Suprapubic skin (tissue), 4 donors: ENCODE data around the gene ANTXR1. TPM values are rescaled to one million over a fixed set of nuclear protein-coding genes. Genes with fewer than 3 reads are reported as not detected.
A peak's percentile ranks its signal among the peaks of the same experiment; 100 is the strongest.

Experiments used
- DNase-seq, 2 donors: peaks; one replicate each; pipeline ENCODE4 v3.0.0-alpha.2; 2019; ENCODE audit warnings: low spot score in 2 of 2
- H3K27ac ChIP-seq: fragments of 200-600 bp; sonication (generic); one replicate; pipeline ENCODE4 v1.5.1; 2019
- H3K27me3 ChIP-seq: fragments of 200-600 bp; sonication (generic); one replicate; pipeline ENCODE4 v1.5.1; 2019
- H3K36me3 ChIP-seq: fragments of 200-600 bp; sonication (generic); one replicate; pipeline ENCODE4 v1.5.1; 2019
- H3K4me1 ChIP-seq: fragments of 200-600 bp; sonication (generic); one replicate; pipeline ENCODE4 v1.5.1; 2019
- H3K4me3 ChIP-seq: fragments of 200-600 bp; sonication (generic); one replicate; pipeline ENCODE4 v1.5.1; 2019; ENCODE audit warnings: mild to moderate bottlenecking
- H3K9me3 ChIP-seq: fragments of 200-600 bp; sonication (generic); one replicate; pipeline ENCODE4 v1.5.1; 2019
- CTCF ChIP-seq, 2 donors: fragments of 200-600 bp in 1 of 2; fragments of 450-650 bp in 1 of 2; sonication (generic) in 1 of 2; IDR thresholded peaks; one replicate each; pipeline ENCODE4 v1.5.1; 2016 to 2019; ENCODE audit warnings: antibody characterized with exemption in 2 of 2, mild to moderate bottlenecking in 1 of 2, moderate library complexity in 1 of 2
- EP300 ChIP-seq: sonication (generic); formaldehyde crosslinking; IDR thresholded peaks from one replicate; pipeline ENCODE4 v1.6.1; 2017; ENCODE audit warnings: antibody characterized with exemption
- POLR2A ChIP-seq, 2 donors: fragments of 450-650 bp; IDR thresholded peaks; one replicate each; pipeline ENCODE4 v1.6.1; 2017; ENCODE audit warnings: antibody characterized with exemption in 2 of 2, mild to moderate bottlenecking in 2 of 2, moderate library complexity in 2 of 2
- POLR2AphosphoS5 ChIP-seq, 3 donors: sonication (generic); formaldehyde crosslinking; IDR thresholded peaks; one replicate each; pipeline ENCODE4 v1.6.1; 2017; ENCODE audit warnings: antibody characterized with exemption in 3 of 3
- WGBS: methylation state at CpG from one replicate; pipeline ENCODE4 v1.1.5; 2018; 5-methylcytosine and 5-hydroxymethylcytosine counted together
- total RNA-seq, 4 donors: library from RNA; depleted of rRNA; stranded (reverse); fragments of >200 nt; gene quantifications; one replicate each; pipeline ENCODE4 v1.1.0, GENCODE V29; 2016

ANTXR1 gene
- total RNA-seq, 4 donors from 2014 or later: 35.5 to 111 (median 66.6) TPM

- TF ChIP-seq POLR2AphosphoS5 (IDR thresholded peaks at IDR 0.05): no peak
- TF ChIP-seq CTCF (IDR thresholded peaks at IDR 0.05): no peak
- no peak for TF ChIP-seq POLR2A (IDR thresholded peaks at IDR 0.05)
- no peak for TF ChIP-seq EP300
- Histone ChIP-seq H3K27me3 (no peaks in the 10 kb centered on the region), H3K9me3 (no peaks in the 10 kb centered on the region), H3K4me1 (peaks cover 21% of the 10 kb centered on the region), H3K36me3 (peaks cover 8% of the 10 kb centered on the region), H3K4me3 (no peak overlapping the region), H3K27ac (no peak overlapping the region)
- no peak for DNase-seq
Measured at GRCh38 chr2:69099541-69099940, 86.6 kb downstream of the ANTXR1 start.

DNA sequence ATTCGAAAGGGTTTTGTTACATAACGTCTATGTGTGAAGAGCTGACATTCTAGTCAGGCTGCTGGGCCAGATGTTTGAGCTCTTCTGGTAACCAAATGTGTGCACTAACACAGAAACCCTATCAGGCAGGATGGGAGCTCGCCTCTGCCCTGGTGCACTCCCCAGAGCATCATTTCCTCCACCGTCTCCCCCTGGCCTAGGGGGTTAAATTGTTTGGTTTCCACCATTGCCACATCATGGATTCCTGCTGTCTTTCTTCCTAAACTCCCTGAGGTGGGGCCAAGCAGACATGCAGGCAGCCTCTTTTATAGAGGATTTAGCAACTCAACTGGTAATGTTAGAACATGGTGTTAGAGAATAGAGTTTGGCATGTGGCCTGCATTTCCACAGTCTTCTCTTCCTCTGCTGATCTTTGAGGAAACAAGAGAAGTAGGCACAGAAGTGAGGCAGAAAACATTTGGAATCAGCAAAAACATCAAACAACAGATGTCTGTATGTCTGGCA lies 87.3 kb downstream of the ANTXR1 start:
- 75% methylated on average over 4 of the region's 4 CpGs for WGBS
- Histone ChIP-seq H3K9me3 (no peaks in the 10 kb centered on the region), H3K36me3 (peaks cover 8% of the 10 kb centered on the region), H3K27ac (no peak overlapping the region), H3K4me3 (no peak overlapping the region), H3K27me3 (no peaks in the 10 kb centered on the region), H3K4me1 (peaks cover 21% of the 10 kb centered on the region)
- no peak for TF ChIP-seq EP300
- no peak for TF ChIP-seq POLR2A (IDR thresholded peaks at IDR 0.05)
- no peak for TF ChIP-seq CTCF (IDR thresholded peaks at IDR 0.05)
- TF ChIP-seq POLR2AphosphoS5 (IDR thresholded peaks at IDR 0.05): peak in 1 of 3 donors; percentile 64
- DNase-seq: no peak

- Histone ChIP-seq H3K4me3 (no peak overlapping the region), H3K9me3 (no peaks in the 10 kb centered on the region), H3K36me3 (peaks cover 14% of the 10 kb centered on the region), H3K27ac (no peak overlapping the region), H3K4me1 (peaks cover 14% of the 10 kb centered on the region), H3K27me3 (no peaks in the 10 kb centered on the region)
- TF ChIP-seq POLR2AphosphoS5 (IDR thresholded peaks at IDR 0.05) (no peak), EP300 (no peak), POLR2A (IDR thresholded peaks at IDR 0.05) (no peak), CTCF (IDR thresholded peaks at IDR 0.05) (no peak)
- no peak for DNase-seq
- 89% methylated on average over 3 of the region's 3 CpGs for WGBS
Measured at GRCh38 chr2:69102041-69102593, 89.1 kb downstream of the ANTXR1 start.

DNA sequence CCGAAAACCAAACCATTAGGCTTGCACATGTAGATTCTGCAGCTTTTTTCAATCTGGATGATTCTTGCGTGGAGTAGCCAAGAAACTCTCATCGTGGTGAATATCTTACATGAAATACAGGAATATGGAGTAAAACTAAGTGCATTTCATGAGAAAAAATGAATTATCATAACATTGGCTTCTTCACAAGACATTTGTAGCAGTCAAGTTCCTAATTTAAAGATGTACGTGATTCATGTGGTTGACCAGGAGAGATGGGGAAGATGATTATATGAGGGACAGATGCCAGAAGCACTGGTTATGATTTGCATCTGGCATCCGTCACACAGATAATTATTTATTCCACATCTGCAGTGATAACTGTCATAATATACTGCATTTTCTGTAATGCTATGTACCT lies 90.4 kb downstream of the ANTXR1 start:
- H3K4me3 ChIP-seq: no peak overlapping the region
- H3K9me3 ChIP-seq: no peaks in the 10 kb centered on the region
- no peaks in the 10 kb centered on the region for H3K27me3 ChIP-seq
- no peak for TF ChIP-seq CTCF (IDR thresholded peaks at IDR 0.05)
- TF ChIP-seq EP300: no peak
- TF ChIP-seq POLR2AphosphoS5 (IDR thresholded peaks at IDR 0.05): no peak
- TF ChIP-seq POLR2A (IDR thresholded peaks at IDR 0.05): no peak
- H3K27ac ChIP-seq: no peak overlapping the region
- DNase-seq: no peak
- H3K4me1 ChIP-seq: peaks cover 6% of the 10 kb centered on the region
- 58% methylated on average over 5 of the region's 5 CpGs for WGBS
- H3K36me3 ChIP-seq: peaks cover 14% of the 10 kb centered on the region

DNA sequence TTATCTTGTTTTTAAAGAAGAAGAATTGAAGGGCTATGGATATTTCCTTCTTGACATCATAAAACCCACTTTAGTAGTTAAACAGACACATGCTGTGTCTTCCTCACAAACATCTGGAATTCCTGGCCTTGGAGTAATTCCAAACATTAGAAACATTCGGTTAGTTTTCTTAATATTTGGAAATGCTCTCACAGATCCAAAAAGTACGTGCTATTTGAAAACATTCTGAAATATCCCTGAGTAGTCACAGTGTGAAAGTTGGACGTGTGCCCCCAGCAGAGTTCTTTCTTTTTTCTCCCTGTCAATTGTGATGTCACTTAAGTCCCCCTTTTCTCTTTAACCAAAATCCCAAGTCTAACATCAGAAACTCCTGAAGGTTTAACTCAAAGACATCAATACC lies 91.3 kb downstream of the ANTXR1 start:
- no peak for TF ChIP-seq CTCF (IDR thresholded peaks at IDR 0.05)
- TF ChIP-seq POLR2A (IDR thresholded peaks at IDR 0.05): no peak
- TF ChIP-seq POLR2AphosphoS5 (IDR thresholded peaks at IDR 0.05): no peak
- no peak for TF ChIP-seq EP300
- H3K4me3 ChIP-seq: no peak overlapping the region
- peaks cover 14% of the 10 kb centered on the region for H3K36me3 ChIP-seq
- no peaks in the 10 kb centered on the region for H3K9me3 ChIP-seq
- no peak overlapping the region for H3K27ac ChIP-seq
- 66% methylated on average over 3 of the region's 3 CpGs for WGBS
- peak in 1 of 2 donors; percentile 81 for DNase-seq
- peaks cover 6% of the 10 kb centered on the region for H3K4me1 ChIP-seq
- H3K27me3 ChIP-seq: no peaks in the 10 kb centered on the region
